ENCODE data around the gene KRTAP12-4. TPM values are rescaled to one million over a fixed set of nuclear protein-coding genes. Genes with fewer than 3 reads are reported as not detected.

Gene KRTAP12-4
- total RNA-seq, 1 donor from 2014 or later = not detected

- H3K79me2 ChIP-seq (ENCODE audit: insufficient read depth, low read length) = no peaks in the 10 kb centered on the region
- Mint-ChIP-seq H3K4me1 (ENCODE audit: low read depth, unreplicated experiment) (peaks cover 8% of the 10 kb centered on the region), H3K27ac (ENCODE audit: unreplicated experiment) (no peak overlapping the region), H3K9me3 (ENCODE audit: unreplicated experiment) (peaks cover 22% of the 10 kb centered on the region), H3K27me3 (ENCODE audit: low read depth, unreplicated experiment) (peaks cover 41% of the 10 kb centered on the region), H3K36me3 (ENCODE audit: low read depth, unreplicated experiment) (no peaks in the 10 kb centered on the region), H3K4me3 (ENCODE audit: unreplicated experiment) (no peak overlapping the region)
- no peaks in the 10 kb centered on the region for H3K4me1 ChIP-seq (ENCODE audit: insufficient read depth, low read length)
- FAIRE-seq (no peak), DNase-seq (ENCODE audit: low read depth) (no peak)
- TF ChIP-seq, protein P1, sequence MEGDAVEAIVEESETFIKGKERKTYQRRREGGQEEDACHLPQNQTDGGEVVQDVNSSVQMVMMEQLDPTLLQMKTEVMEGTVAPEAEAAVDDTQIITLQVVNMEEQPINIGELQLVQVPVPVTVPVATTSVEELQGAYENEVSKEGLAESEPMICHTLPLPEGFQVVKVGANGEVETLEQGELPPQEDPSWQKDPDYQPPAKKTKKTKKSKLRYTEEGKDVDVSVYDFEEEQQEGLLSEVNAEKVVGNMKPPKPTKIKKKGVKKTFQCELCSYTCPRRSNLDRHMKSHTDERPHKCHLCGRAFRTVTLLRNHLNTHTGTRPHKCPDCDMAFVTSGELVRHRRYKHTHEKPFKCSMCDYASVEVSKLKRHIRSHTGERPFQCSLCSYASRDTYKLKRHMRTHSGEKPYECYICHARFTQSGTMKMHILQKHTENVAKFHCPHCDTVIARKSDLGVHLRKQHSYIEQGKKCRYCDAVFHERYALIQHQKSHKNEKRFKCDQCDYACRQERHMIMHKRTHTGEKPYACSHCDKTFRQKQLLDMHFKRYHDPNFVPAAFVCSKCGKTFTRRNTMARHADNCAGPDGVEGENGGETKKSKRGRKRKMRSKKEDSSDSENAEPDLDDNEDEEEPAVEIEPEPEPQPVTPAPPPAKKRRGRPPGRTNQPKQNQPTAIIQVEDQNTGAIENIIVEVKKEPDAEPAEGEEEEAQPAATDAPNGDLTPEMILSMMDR (IDR thresholded peaks at IDR 0.05; ENCODE audit: insufficient read depth, low read depth, low read length) = no peak
- TF ChIP-seq EZH2 (IDR thresholded peaks at IDR 0.05; ENCODE audit: insufficient read depth, low read length) = no peak
- H3K27ac ChIP-seq (ENCODE audit: low read depth, low read length) = no peak overlapping the region
- H4K20me1 ChIP-seq (ENCODE audit: insufficient read depth, low read length) = no peaks in the 10 kb centered on the region
- no peak overlapping the region for H3K4me2 ChIP-seq (ENCODE audit: low read length)
- peaks cover 2% of the 10 kb centered on the region for H3K9me3 ChIP-seq (ENCODE audit: insufficient read depth, low read depth, low read length)
- H3K4me3 ChIP-seq (ENCODE audit: insufficient read depth, low read depth, low read length) = no peak overlapping the region
- no peaks in the 10 kb centered on the region for H3K36me3 ChIP-seq (ENCODE audit: insufficient read depth, low read length)
- no peak overlapping the region for H3K9ac ChIP-seq (ENCODE audit: low read length)
- no peak overlapping the region for H2AFZ ChIP-seq (ENCODE audit: low read depth, low read length)
- H3K27me3 ChIP-seq (ENCODE audit: insufficient read depth, low read length) = peaks cover 14% of the 10 kb centered on the region
Measured at GRCh38 chr21:44695641-44696040, 41.2 kb upstream of the KRTAP12-4 start.

GRCh38 chr21:44695184-44695583 lies 40.7 kb upstream of the KRTAP12-4 start:
- no peak overlapping the region for H3K27ac Mint-ChIP-seq (ENCODE audit: unreplicated experiment)
- Histone ChIP-seq H3K79me2 (ENCODE audit: insufficient read depth, low read length) (no peaks in the 10 kb centered on the region), H3K9me3 (ENCODE audit: insufficient read depth, low read depth, low read length) (peaks cover 2% of the 10 kb centered on the region), H3K4me1 (ENCODE audit: insufficient read depth, low read length) (no peaks in the 10 kb centered on the region), H3K27me3 (ENCODE audit: insufficient read depth, low read length) (peaks cover 10% of the 10 kb centered on the region), H3K36me3 (ENCODE audit: insufficient read depth, low read length) (no peaks in the 10 kb centered on the region), H3K27ac (ENCODE audit: low read depth, low read length) (no peak overlapping the region), H2AFZ (ENCODE audit: low read depth, low read length) (no peak overlapping the region), H4K20me1 (ENCODE audit: insufficient read depth, low read length) (no peaks in the 10 kb centered on the region), H3K9ac (ENCODE audit: low read length) (no peak overlapping the region), H3K4me2 (ENCODE audit: low read length) (no peak overlapping the region), H3K4me3 (ENCODE audit: insufficient read depth, low read depth, low read length) (no peak overlapping the region)
- H3K27me3 Mint-ChIP-seq (ENCODE audit: low read depth, unreplicated experiment) = peaks cover 40% of the 10 kb centered on the region
- peaks cover 22% of the 10 kb centered on the region for H3K9me3 Mint-ChIP-seq (ENCODE audit: unreplicated experiment)
- no peaks in the 10 kb centered on the region for H3K36me3 Mint-ChIP-seq (ENCODE audit: low read depth, unreplicated experiment)
- DNase-seq (ENCODE audit: low read depth) (no peak), FAIRE-seq (no peak)
- TF ChIP-seq EZH2 (IDR thresholded peaks at IDR 0.05; ENCODE audit: insufficient read depth, low read length) = no peak
- TF ChIP-seq, protein P1 (IDR thresholded peaks at IDR 0.05; ENCODE audit: insufficient read depth, low read depth, low read length) = no peak
- no peak overlapping the region for H3K4me3 Mint-ChIP-seq (ENCODE audit: unreplicated experiment)
- peaks cover 8% of the 10 kb centered on the region for H3K4me1 Mint-ChIP-seq (ENCODE audit: low read depth, unreplicated experiment)

- Histone ChIP-seq H3K36me3 (ENCODE audit: insufficient read depth, low read length) (no peaks in the 10 kb centered on the region), H3K4me3 (ENCODE audit: insufficient read depth, low read depth, low read length) (no peak overlapping the region), H3K27me3 (ENCODE audit: insufficient read depth, low read length) (peaks cover 7% of the 10 kb centered on the region), H3K9me3 (ENCODE audit: insufficient read depth, low read depth, low read length) (peaks cover 2% of the 10 kb centered on the region), H3K4me2 (ENCODE audit: low read length) (no peak overlapping the region), H4K20me1 (ENCODE audit: insufficient read depth, low read length) (no peaks in the 10 kb centered on the region), H3K79me2 (ENCODE audit: insufficient read depth, low read length) (no peaks in the 10 kb centered on the region), H2AFZ (ENCODE audit: low read depth, low read length) (no peak overlapping the region), H3K9ac (ENCODE audit: low read length) (no peak overlapping the region), H3K27ac (ENCODE audit: low read depth, low read length) (no peak overlapping the region), H3K4me1 (ENCODE audit: insufficient read depth, low read length) (no peaks in the 10 kb centered on the region)
- Mint-ChIP-seq H3K27ac (ENCODE audit: unreplicated experiment) (no peak overlapping the region), H3K27me3 (ENCODE audit: low read depth, unreplicated experiment) (peaks cover 39% of the 10 kb centered on the region), H3K4me1 (ENCODE audit: low read depth, unreplicated experiment) (peaks cover 8% of the 10 kb centered on the region), H3K36me3 (ENCODE audit: low read depth, unreplicated experiment) (no peaks in the 10 kb centered on the region), H3K9me3 (ENCODE audit: unreplicated experiment) (peaks cover 22% of the 10 kb centered on the region), H3K4me3 (ENCODE audit: unreplicated experiment) (no peak overlapping the region)
- FAIRE-seq (no peak), DNase-seq (ENCODE audit: low read depth) (no peak)
- TF ChIP-seq, protein P1 (IDR thresholded peaks at IDR 0.05; ENCODE audit: insufficient read depth, low read depth, low read length) = no peak
- TF ChIP-seq EZH2 (IDR thresholded peaks at IDR 0.05; ENCODE audit: insufficient read depth, low read length) = no peak
Measured at GRCh38 chr21:44694776-44695175, 40.3 kb upstream of the KRTAP12-4 start.
